DMS 273 treated with DMSO at 0.1 percent for 48 hours (cell line): ENCODE data around the gene LCP1.
"Not testable (repeated sequence)": the region's sequence is repeated elsewhere in the genome, so short reads cannot be mapped to it uniquely, and the experiment has no call there.

Experiments
- DNase-seq: peaks from one replicate; lab custom pipeline; 2025; lab: John Stamatoyannopoulos, UW

Gene LCP1

GRCh38 chr13:46182491-46182877 lies 507 bp upstream of the LCP1 start:
- DNase-seq, result no peak

GRCh38 chr13:46181377-46181839 lies 569 bp downstream of the LCP1 start:
- no peak for DNase-seq

GRCh38 chr13:46179969-46180763 lies 1.8 kb downstream of the LCP1 start:
- no peak for DNase-seq

DNA sequence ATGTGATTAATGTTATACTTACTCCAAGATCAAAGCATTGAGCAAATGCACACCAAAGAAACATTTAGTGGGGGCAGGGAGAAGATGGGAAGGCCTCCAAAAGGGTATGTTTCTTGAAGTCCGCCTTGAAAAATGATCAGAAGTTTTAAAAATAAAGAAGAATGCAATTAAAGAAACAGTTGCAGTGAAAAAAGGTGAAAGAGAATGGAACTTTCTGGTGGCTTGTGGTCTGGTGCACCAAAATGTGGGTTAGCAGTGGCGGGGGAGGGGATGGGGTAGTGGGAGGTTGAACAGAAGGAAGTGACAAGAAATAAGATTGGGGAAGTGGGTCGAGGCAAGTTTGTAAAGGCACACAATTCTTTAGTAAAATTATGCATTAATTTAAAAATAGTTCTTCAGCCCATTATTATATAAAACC lies 2.5 kb downstream of the LCP1 start:
- no peak for DNase-seq

DNA sequence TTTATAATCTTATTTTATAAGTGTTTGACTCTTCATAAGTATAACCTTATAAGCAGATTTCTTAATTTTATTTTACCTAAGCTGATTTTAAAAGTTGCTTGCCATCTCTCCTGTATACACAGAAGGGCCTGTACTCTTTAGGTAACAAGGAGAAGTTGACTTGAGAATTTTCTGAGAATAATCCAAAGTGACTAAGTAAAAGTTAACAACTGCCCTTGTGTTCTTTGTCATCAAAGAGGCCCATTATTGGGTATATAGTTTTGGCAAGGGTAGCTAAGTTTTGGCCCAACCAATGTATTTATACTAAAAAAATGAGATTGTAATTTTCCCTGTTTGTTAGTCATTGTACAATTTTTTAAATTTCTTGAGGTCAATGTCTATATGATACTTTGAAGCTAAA lies 3.2 kb downstream of the LCP1 start:
- no peak for DNase-seq

DNA sequence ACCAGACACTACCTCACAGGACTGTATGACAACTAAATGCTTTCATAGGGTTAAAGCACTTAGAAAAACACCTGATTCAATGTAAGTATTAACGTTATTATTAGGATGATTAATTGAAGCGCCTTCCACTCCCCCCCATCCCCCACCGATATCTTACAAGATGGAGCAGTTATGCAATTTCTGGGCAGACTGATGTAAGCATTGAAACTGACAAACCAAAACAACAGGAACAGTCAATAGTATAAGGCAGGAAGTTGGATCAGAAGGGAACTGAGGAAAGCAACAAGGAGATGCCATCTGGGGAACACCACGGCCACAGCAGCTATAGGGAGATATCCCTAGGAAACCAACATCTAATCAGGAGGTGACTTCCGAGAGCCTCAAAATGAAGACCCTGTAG lies 3.8 kb downstream of the LCP1 start:
- DNase-seq, result no peak

DNA sequence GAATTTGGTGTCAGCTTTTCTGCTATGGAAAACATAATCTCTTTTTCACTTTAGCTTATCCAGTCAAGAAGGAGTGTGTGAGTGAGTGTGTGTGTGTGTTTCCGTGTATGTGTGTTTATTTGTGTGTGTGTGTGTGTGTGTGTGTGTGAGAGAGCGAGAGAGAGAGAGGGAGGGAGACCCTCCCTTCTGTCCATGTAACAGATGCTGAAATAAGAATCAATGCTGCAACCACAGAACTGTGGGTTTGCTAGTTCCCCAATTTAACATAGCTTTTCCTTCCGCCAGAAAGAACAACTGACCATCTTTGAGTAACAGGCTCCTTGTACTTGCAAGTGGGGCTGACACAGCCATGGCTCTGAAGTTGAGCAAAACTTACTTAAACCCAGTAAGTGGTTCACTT lies 5.2 kb downstream of the LCP1 start:
- DNase-seq, result no peak

- DNase-seq, result no peak
Measured at GRCh38 chr13:46173656-46174055, 8.3 kb downstream of the LCP1 start.

DNA sequence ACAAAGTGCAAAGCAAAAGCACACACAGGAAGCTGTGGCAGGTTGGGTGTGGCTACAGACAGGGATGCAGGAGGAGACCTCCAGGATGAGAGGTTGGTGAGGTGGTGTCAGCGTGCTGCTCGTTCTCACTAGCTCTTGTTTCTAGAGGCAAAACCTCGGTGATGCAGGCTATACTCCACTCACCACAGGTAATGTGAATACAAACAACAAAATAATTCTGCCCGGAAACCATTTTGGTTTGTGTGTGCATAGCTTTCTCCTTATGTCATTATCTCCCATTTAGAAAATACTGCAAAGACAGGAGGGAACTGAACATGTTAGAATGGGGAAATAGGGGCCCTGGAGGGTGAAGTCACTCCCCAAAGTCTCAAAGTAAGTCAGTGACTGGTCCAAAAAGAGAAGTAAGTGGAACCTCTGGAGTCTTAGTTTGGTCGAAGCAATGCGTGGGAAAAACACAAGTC lies 9.4 kb downstream of the LCP1 start:
- no peak for DNase-seq

- DNase-seq, result no peak
Measured at GRCh38 chr13:46171739-46172138, 10.2 kb downstream of the LCP1 start.

- DNase-seq, result no peak
Measured at GRCh38 chr13:46171217-46171616, 10.8 kb downstream of the LCP1 start.

DNA sequence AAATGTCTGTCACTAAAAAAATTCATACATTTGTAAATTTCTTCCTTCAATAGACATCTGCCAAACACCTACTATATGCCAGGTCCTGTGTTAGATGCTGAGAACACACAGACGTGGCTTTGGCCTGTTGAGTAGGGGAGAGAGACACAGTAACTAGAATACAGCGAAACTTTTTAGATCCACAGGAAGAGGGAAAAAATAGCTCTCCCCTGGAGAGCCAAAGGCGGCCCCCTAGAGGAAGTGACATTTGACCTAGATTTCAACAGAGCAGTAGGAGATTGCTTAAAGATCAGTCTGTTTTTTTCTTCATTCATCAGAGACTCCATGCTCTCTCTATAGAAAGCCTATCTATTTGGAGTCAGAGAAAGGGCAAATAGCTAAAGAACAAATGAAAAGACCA lies 11.3 kb downstream of the LCP1 start:
- DNase-seq, result no peak

DNA sequence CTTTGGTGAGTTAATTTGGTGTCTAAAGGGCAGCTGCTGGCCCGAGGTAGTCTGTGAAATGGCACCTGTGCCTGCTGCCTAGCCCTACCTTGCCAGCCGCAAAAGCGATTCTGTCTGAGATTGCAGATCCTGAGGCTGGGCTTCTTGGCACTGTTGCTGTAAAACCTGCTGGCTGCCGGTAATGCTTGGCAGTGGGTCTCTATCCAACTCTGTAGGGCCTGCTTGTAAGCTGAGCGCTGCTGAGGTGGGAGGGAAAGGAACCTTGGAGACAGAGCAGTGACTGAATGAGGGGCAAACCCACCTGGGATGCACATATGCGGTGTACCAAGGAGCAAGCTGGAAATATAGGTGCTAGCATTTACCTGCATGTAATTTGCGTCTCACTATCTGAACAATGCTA lies 11.7 kb downstream of the LCP1 start:
- no peak for DNase-seq

GRCh38 chr13:46169758-46170157 lies 12.2 kb downstream of the LCP1 start:
- no peak for DNase-seq

DNA sequence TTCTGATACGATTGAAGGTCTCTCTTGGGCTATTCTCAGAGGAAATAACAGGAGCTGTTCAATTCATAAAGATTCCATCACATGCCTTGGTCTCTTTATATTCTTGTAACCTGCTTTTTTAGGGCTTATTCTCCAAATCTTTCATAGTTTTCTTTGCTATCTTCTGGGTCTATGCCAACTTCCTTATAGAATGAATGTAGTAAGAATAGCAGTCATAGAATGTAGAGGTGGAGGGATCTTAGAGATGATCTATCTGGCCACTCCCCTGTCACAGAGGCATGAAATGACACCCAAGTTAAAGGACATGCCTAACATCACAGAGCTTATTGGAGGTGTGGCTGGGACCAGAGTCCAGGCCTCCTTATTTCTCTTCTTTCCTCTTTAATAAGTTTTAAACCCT lies 13.2 kb downstream of the LCP1 start:
- no peak for DNase-seq

- no peak for DNase-seq
Measured at GRCh38 chr13:46168341-46168740, 13.6 kb downstream of the LCP1 start.

GRCh38 chr13:46166947-46167610 lies 14.9 kb downstream of the LCP1 start:
- no peak for DNase-seq

DNA sequence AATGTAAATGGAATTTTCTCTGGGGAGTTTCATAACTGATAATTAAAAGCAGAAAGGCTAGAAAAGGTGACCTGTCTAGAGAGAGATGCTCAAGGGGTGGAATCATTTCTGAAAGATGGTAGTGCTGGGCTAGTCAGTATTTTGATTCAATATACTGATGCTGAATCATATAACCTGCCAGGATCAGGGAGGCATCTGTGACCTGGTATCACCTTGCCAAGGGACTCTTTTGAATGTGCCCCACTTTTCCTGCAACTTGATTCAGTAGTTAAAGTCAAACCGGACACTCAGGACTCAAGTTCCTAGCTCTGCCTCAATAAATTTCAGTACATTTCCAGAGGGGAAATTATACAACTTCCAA lies 15.8 kb downstream of the LCP1 start:
- DNase-seq, result no peak

DNA sequence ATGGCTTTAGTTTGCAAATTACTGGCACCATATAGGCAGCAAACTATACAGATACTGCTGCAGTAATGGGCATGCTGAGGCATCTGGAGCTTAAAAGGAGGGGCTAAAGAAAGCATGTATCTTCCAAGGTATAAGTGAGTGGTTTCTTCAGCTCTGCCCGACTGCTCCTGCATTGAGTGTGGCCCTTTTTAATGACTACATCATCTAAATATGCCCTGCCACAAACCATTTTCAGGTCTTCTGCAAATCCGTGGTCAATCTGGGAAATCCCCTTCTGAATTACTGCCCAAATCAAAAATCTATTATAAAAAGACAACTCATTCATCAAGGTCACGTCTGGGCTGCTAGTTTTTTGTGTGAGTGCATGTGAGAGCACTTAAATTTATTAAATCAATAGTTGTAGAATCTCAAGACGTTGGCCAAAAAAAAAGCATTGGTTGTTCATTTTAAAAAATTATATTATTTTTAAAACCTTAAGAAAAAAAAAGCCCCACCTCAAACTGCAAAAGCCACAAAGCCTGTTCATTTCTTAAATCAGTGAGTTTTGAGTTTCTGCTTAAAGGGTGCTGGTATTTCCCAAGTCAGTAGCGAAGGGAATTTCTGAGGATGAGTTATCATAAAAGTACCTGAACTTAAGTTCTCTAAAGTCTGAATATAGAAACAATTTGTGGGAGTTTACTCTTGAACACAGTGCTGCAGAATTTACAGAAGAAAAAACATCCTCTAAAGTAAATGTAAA lies 16.3 kb downstream of the LCP1 start:
- no peak for DNase-seq

- no peak for DNase-seq
Measured at GRCh38 chr13:46164661-46165060, 17.3 kb downstream of the LCP1 start.

GRCh38 chr13:46162741-46163140 lies 19.2 kb downstream of the LCP1 start:
- DNase-seq, result not testable (repeated sequence)

DNA sequence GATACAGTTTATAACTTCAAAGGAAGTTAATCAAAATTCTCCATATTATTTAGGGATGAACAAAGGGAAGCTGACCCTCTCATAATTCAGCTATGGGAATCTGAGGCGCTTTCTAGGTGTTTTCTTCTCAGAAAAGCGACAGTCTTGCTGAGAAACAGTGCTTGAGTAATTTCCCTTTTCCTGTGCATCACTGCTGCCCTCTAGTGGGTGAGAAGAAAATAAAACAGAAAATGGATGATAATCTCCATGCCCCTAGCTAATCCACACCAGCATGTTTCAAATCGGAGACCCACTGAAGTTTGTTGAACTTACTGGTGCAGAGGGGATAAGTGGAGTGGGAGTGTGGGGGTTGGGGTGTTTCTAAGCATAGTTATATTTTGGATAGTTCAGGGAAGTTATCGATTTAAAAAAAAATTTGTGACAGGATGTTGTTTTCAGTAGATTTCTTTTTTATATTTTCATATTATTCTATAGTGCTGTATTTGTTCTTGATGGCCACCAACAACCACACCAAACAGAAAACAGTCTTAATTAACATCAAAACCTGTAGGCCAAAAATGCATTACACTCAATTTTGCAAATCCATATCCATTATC lies 21.4 kb downstream of the LCP1 start:
- DNase-seq, result peak; percentile 17

DNA sequence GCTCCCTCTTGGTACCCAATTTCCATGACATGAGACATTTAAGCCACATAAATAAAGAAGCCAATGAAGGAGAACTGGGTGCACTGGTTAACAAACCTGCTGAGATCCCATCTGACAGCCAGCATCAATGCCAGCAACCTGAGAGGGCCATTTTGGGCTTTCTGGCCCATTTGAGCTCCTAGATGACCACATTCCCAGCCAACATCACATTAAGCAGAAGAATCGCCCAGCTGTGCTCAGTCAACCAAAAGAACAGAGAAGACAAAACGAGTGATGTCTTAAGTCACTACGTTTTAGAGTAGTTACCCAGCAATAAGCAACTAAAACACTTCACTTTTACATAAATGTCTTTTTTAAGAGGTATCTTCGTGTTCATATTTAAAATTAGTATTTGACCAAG lies 21.9 kb downstream of the LCP1 start:
- no peak for DNase-seq
